GM21528 (cell line): ENCODE measurements around the gene SPAG16.
A peak's percentile ranks its signal among the peaks of the same experiment; 100 is the strongest.

Experiments used
- ATAC-seq: cut with Tn5 transposase; IDR thresholded peaks from one replicate; pipeline ENCODE4 v1.9.1; 2021; ENCODE audit warnings: mild to moderate bottlenecking, moderate library complexity; ENCODE audit not compliant: unreplicated experiment, low FRiP score

The SPAG16 gene

GRCh38 chr2:213766465-213766901 is 482.2 kb downstream of the SPAG16 start:
- peak; percentile 96 for ATAC-seq

- no peak for ATAC-seq
Measured at GRCh38 chr2:213787869-213788268, 503.6 kb downstream of the SPAG16 start.

GRCh38 chr2:213789940-213790339 is 505.7 kb downstream of the SPAG16 start:
- no peak for ATAC-seq

- no peak for ATAC-seq
Measured at GRCh38 chr2:213792045-213792444, 507.8 kb downstream of the SPAG16 start.

- no peak for ATAC-seq
Measured at GRCh38 chr2:213806125-213806726, 522.0 kb downstream of the SPAG16 start.

- no peak for ATAC-seq
Measured at GRCh38 chr2:213816583-213816982, 532.3 kb downstream of the SPAG16 start.

- ATAC-seq = no peak
Measured at GRCh38 chr2:213818436-213818835, 534.2 kb downstream of the SPAG16 start.

GRCh38 chr2:213834331-213834730 is 550.1 kb downstream of the SPAG16 start:
- no peak for ATAC-seq

GRCh38 chr2:213834746-213835145 is 550.5 kb downstream of the SPAG16 start:
- no peak for ATAC-seq

- no peak for ATAC-seq
Measured at GRCh38 chr2:213846856-213847255, 562.6 kb downstream of the SPAG16 start.

- no peak for ATAC-seq
Measured at GRCh38 chr2:213847316-213847715, 563.1 kb downstream of the SPAG16 start.

GRCh38 chr2:213848631-213849030 is 564.4 kb downstream of the SPAG16 start:
- ATAC-seq = no peak

GRCh38 chr2:213861638-213862037 is 577.4 kb downstream of the SPAG16 start:
- ATAC-seq = no peak

- no peak for ATAC-seq
Measured at GRCh38 chr2:213862407-213863076, 578.3 kb downstream of the SPAG16 start.

GRCh38 chr2:213863541-213863940 is 579.3 kb downstream of the SPAG16 start:
- ATAC-seq = no peak

- ATAC-seq = no peak
Measured at GRCh38 chr2:213868526-213868925, 584.3 kb downstream of the SPAG16 start.

GRCh38 chr2:213885485-213885884 is 601.2 kb downstream of the SPAG16 start:
- no peak for ATAC-seq

GRCh38 chr2:213914510-213914909 is 630.2 kb downstream of the SPAG16 start:
- ATAC-seq = no peak

- no peak for ATAC-seq
Measured at GRCh38 chr2:213920014-213920413, 635.8 kb downstream of the SPAG16 start.

GRCh38 chr2:213923543-213923942 is 639.3 kb downstream of the SPAG16 start:
- ATAC-seq = no peak

- ATAC-seq = peak; percentile 98
Measured at GRCh38 chr2:213934560-213934959, 650.3 kb downstream of the SPAG16 start.

- no peak for ATAC-seq
Measured at GRCh38 chr2:213958086-213958485, 673.8 kb downstream of the SPAG16 start.
